CD4-positive, alpha-beta T cell treated with Interferon gamma for 1 hour (primary cell): ENCODE measurements around the gene IQCE.

ENCODE experiments used
- DNase-seq: peaks from one replicate; pipeline ENCODE4 v3.0.0-alpha.2; 2020

IQCE gene

GRCh38 chr7:2649991-2650390 is 91.2 kb downstream of the IQCE start:
- no peak for DNase-seq

- DNase-seq, result no peak
Measured at GRCh38 chr7:2650451-2650850, 91.7 kb downstream of the IQCE start.

- DNase-seq, result no peak
Measured at GRCh38 chr7:2651336-2651735, 92.6 kb downstream of the IQCE start.

GRCh38 chr7:2651847-2652735 is 93.3 kb downstream of the IQCE start:
- no peak for DNase-seq

- DNase-seq, result no peak
Measured at GRCh38 chr7:2652736-2653060, 93.9 kb downstream of the IQCE start.

- DNase-seq, result no peak
Measured at GRCh38 chr7:2654059-2654458, 95.3 kb downstream of the IQCE start.

GRCh38 chr7:2655870-2656614 is 97.3 kb downstream of the IQCE start:
- no peak for DNase-seq

GRCh38 chr7:2657208-2657607 is 98.4 kb downstream of the IQCE start:
- DNase-seq, result no peak

GRCh38 chr7:2657920-2658671 is 99.3 kb downstream of the IQCE start:
- no peak for DNase-seq

GRCh38 chr7:2658941-2659340 is 100.2 kb downstream of the IQCE start:
- no peak for DNase-seq

- no peak for DNase-seq
Measured at GRCh38 chr7:2659556-2660358, 101.0 kb downstream of the IQCE start.

GRCh38 chr7:2660359-2661095 is 101.7 kb downstream of the IQCE start:
- no peak for DNase-seq

- DNase-seq, result no peak
Measured at GRCh38 chr7:2661096-2661449, 102.3 kb downstream of the IQCE start.

GRCh38 chr7:2661602-2662272 is 103.0 kb downstream of the IQCE start:
- no peak for DNase-seq

- DNase-seq, result no peak
Measured at GRCh38 chr7:2662273-2663120, 103.7 kb downstream of the IQCE start.

GRCh38 chr7:2663121-2663886 is 104.5 kb downstream of the IQCE start:
- DNase-seq, result no peak

- DNase-seq, result no peak
Measured at GRCh38 chr7:2663960-2664359, 105.2 kb downstream of the IQCE start.
